Retinal pigment epithelial cell (primary cell): ENCODE results near the gene C19orf73.

Experiments
- DNase-seq: peaks from one replicate; pipeline ENCODE4 v3.0.0-alpha.2; 2010; ENCODE audit warnings: low read depth
- H3K4me3 ChIP-seq: 2 replicates; pipeline ENCODE4 v1.5.1; 2011; ENCODE audit warnings: mild to moderate bottlenecking, low read length, control low read depth, moderate library complexity
- CTCF ChIP-seq: conservative IDR thresholded peaks from 2 replicates; pipeline ENCODE4 v1.5.1; 2011; ENCODE audit warnings: low read depth, low read length, control low read depth, inconsistent platforms

C19orf73 gene

GRCh38 chr19:49118565-49119410 is at the start of gene C19orf73:
TSS of gene C19orf73 (minus strand) at chr19:49119143. CDS start at chr19:49119022, 121 bp downstream.
- peak within 1 kb of the TSS; percentile 69 for H3K4me3 ChIP-seq
- DNase-seq: peak; percentile 66
- TF ChIP-seq CTCF: no peak

- no peak for DNase-seq
- no peak for TF ChIP-seq CTCF
Observed at GRCh38 chr19:49168421-49168820, 49.5 kb upstream of the C19orf73 start.

GRCh38 chr19:49167857-49168409 is 49.0 kb upstream of the C19orf73 start:
- no peak for DNase-seq
- H3K4me3 ChIP-seq: no peak overlapping the region
- TF ChIP-seq CTCF: no peak

More at GRCh38 chr19:49168421-49168820, 49.5 kb upstream of the C19orf73 start:
- no peak overlapping the region for H3K4me3 ChIP-seq

- TF ChIP-seq CTCF: peak; percentile 29
- DNase-seq: no peak
- no peak overlapping the region for H3K4me3 ChIP-seq
Observed at GRCh38 chr19:49165865-49166301, 46.9 kb upstream of the C19orf73 start.

- no peak for TF ChIP-seq CTCF
- no peak for DNase-seq
- H3K4me3 ChIP-seq: no peak overlapping the region
Observed at GRCh38 chr19:49165111-49165750, 46.3 kb upstream of the C19orf73 start.

GRCh38 chr19:49161987-49162386 is 43.0 kb upstream of the C19orf73 start:
- H3K4me3 ChIP-seq: no peak overlapping the region
- no peak for DNase-seq
- no peak for TF ChIP-seq CTCF
